ENCODE measurements around the gene JPH4.

GRCh38 chr14:23601845-23602180 is 23.2 kb upstream of the JPH4 start:
- TF ChIP-seq GLIS3 (CRISPR knock-in tag; IDR thresholded peaks at IDR 0.05) (no peak), CSDC2 (CRISPR knock-in tag; IDR thresholded peaks at IDR 0.05) (no peak), CREB5 (CRISPR knock-in tag; IDR thresholded peaks at IDR 0.05; ENCODE audit: low read depth) (no peak), PATZ1 (CRISPR knock-in tag; IDR thresholded peaks at IDR 0.05; ENCODE audit: borderline replicate concordance) (no peak), ZNF8 (CRISPR knock-in tag; IDR thresholded peaks at IDR 0.05) (no peak), ZNF70 (CRISPR knock-in tag; IDR thresholded peaks at IDR 0.05) (no peak)
